Neuronal stem cell (in vitro differentiated cells): ENCODE data around the gene CRYBG2.
A peak's percentile ranks its signal among the peaks of the same experiment; 100 is the strongest.

Experiments used
- DNase-seq: peaks from one replicate; pipeline ENCODE4 v3.0.0-alpha.2; 2013; ENCODE audit warnings: low spot score
- H2AFZ ChIP-seq: one replicate; pipeline ENCODE4 v1.6.1; 2013; ENCODE audit warnings: mild to moderate bottlenecking, low read length, inconsistent platforms
- H2AK5ac ChIP-seq: 2 replicates; pipeline ENCODE4 v1.6.1; 2013; ENCODE audit warnings: low read depth, mild to moderate bottlenecking, inconsistent platforms, low read length, moderate library complexity, mixed read lengths
- H2BK120ac ChIP-seq: 2 replicates; pipeline ENCODE4 v1.6.1; 2013; ENCODE audit warnings: low read depth, mild to moderate bottlenecking, inconsistent platforms, low read length, moderate library complexity, mixed read lengths
- H2BK12ac ChIP-seq: one replicate; pipeline ENCODE4 v1.6.1; 2013; ENCODE audit warnings: low read length, inconsistent platforms
- H2BK15ac ChIP-seq: 2 replicates; pipeline ENCODE4 v1.6.1; 2013; ENCODE audit warnings: mild to moderate bottlenecking, low read length, inconsistent platforms, mixed read lengths
- H2BK5ac ChIP-seq: one replicate; pipeline ENCODE4 v1.6.1; 2013; ENCODE audit warnings: inconsistent platforms, mild to moderate bottlenecking, low read length, moderate library complexity
- H3K14ac ChIP-seq: one replicate; pipeline ENCODE4 v1.6.1; 2013; ENCODE audit warnings: low read length, inconsistent platforms
- H3K18ac ChIP-seq: 2 replicates; pipeline ENCODE4 v1.6.1; 2013; ENCODE audit warnings: low read length, inconsistent platforms
- H3K23ac ChIP-seq: 2 replicates; pipeline ENCODE4 v1.6.1; 2013; ENCODE audit warnings: low read depth, mild to moderate bottlenecking, mixed read lengths, low read length, inconsistent platforms; ENCODE audit not compliant: poor library complexity
- H3K27ac ChIP-seq: replicated peaks from 3 replicates; pipeline ENCODE4 v1.5.1; 2013; ENCODE audit warnings: low read length, inconsistent platforms
- H3K27me3 ChIP-seq, 3 experiments: 2 replicates each; pipeline ENCODE4 v1.6.1; 2013; ENCODE audit warnings: low read length in 3 of 3, mild to moderate bottlenecking in 2 of 3, inconsistent platforms in 1 of 3, low read depth in 1 of 3, mixed read lengths in 1 of 3, moderate library complexity in 1 of 3; ENCODE audit not compliant: control insufficient read depth in 3 of 3, insufficient read depth in 3 of 3
- H3K36me3 ChIP-seq, 2 donors: replicated peaks in 1 of 2; 2 replicates each; pipeline ENCODE4 v1.6.1; 2013; ENCODE audit warnings: low read length in 2 of 2; ENCODE audit not compliant: control insufficient read depth in 2 of 2, insufficient read depth in 2 of 2
- H3K4ac ChIP-seq: 2 replicates; pipeline ENCODE4 v1.6.1; 2013; ENCODE audit warnings: inconsistent platforms, mild to moderate bottlenecking, low read length, moderate library complexity
- H3K4me1 ChIP-seq, 2 donors: 1 replicate in 1 of 2; 2 replicates in 1 of 2; pipeline ENCODE4 v1.6.1; 2013; ENCODE audit warnings: low read length in 2 of 2, low read depth in 1 of 2; ENCODE audit not compliant: control insufficient read depth in 2 of 2, insufficient read depth in 1 of 2
- H3K4me2 ChIP-seq: one replicate; pipeline ENCODE4 v1.6.1; 2013; ENCODE audit warnings: mild to moderate bottlenecking, low read length, inconsistent platforms; ENCODE audit not compliant: insufficient read depth, poor library complexity, severe bottlenecking
- H3K4me3 ChIP-seq, 2 donors: 2 replicates each; pipeline ENCODE4 v1.5.1; 2013; ENCODE audit warnings: low read length in 2 of 2, mild to moderate bottlenecking in 2 of 2, inconsistent platforms in 1 of 2, moderate library complexity in 1 of 2
- H3K79me1 ChIP-seq: one replicate; pipeline ENCODE4 v1.6.1; 2013; ENCODE audit warnings: low read depth, mild to moderate bottlenecking, inconsistent platforms, low read length, moderate library complexity
- H3K9ac ChIP-seq: one replicate; pipeline ENCODE4 v1.6.1; 2013; ENCODE audit warnings: mild to moderate bottlenecking, low read depth, low read length, inconsistent platforms; ENCODE audit not compliant: poor library complexity
- H3K9me3 ChIP-seq, 2 donors: replicated peaks in 1 of 2; 2 replicates each; pipeline versions ENCODE3 to v1.6.1; 2013; ENCODE audit warnings: low read length in 2 of 2, mild to moderate bottlenecking in 2 of 2, inconsistent platforms in 1 of 2, low read depth in 1 of 2, mixed read lengths in 1 of 2, moderate library complexity in 1 of 2; ENCODE audit not compliant: control insufficient read depth in 2 of 2, insufficient read depth in 1 of 2
- H4K8ac ChIP-seq: one replicate; pipeline ENCODE4 v1.6.1; 2013; ENCODE audit warnings: low read depth, mild to moderate bottlenecking, inconsistent platforms, low read length, moderate library complexity
- H4K91ac ChIP-seq: one replicate; pipeline ENCODE4 v1.6.1; 2013; ENCODE audit warnings: low read length, low read depth, mild to moderate bottlenecking, inconsistent platforms; ENCODE audit not compliant: poor library complexity
- WGBS, 2 donors: extraction: QIAGEN DNeasy Blood & Tissue Kit; methylation state at CpG; one replicate each; pipeline ENCODE4 v1.1.7; 2013; ENCODE audit warnings: missing lambda C conversion rate in 2 of 2, mixed read lengths in 1 of 2; ENCODE audit not compliant: insufficient read length in 2 of 2, insufficient replicate concordance in 1 of 2; ENCODE audit errors: extremely low coverage in 2 of 2; 5-methylcytosine and 5-hydroxymethylcytosine counted together

The CRYBG2 gene

DNA sequence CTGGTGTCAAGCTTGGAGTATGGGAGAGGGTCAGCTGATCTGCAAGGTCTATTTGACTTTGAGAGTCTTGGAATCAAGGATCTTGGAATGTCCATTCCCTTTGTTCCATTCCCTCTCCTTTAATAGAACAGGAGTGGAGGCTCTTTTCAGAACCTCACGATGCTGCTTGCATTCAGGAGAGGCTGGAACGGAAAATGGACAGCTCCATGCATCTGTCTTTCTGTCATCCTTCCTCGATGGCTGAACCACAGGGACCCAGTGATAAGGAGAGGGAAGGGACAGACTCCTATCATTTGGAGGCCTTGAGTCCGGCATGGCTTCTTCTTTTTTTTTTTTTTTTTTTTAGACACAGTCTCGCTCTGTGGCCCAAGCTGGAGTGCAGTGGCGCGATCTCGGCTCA, 41.8 kb upstream of the CRYBG2 start:
- Histone ChIP-seq H3K9me3 (peaks cover 0 to 2% of the 10 kb centered on the region in 2 donors), H3K9ac (no peak overlapping the region), H2BK120ac (no peak overlapping the region), H3K23ac (no peak overlapping the region), H2AK5ac (no peak overlapping the region), H3K14ac (no peak overlapping the region), H2BK15ac (no peak overlapping the region), H3K27ac (no peak overlapping the region), H3K79me1 (no peaks in the 10 kb centered on the region), H3K4me2 (no peak overlapping the region), H4K91ac (no peak overlapping the region), H3K18ac (no peak overlapping the region), H2BK5ac (no peak overlapping the region), H3K4me3 (no peak overlapping the region), H3K4me1 (peaks cover 10 to 11% of the 10 kb centered on the region in 2 donors), H3K4ac (no peak overlapping the region), H2BK12ac (no peak overlapping the region), H2AFZ (no peak overlapping the region), H3K36me3 (no peaks in the 10 kb centered on the region), H3K27me3 (no peaks in the 10 kb centered on the region), H4K8ac (no peak overlapping the region)
- no CpG with 5 or more reads among the region's 8 CpGs for WGBS, 2 donors
- no peak for DNase-seq

DNA sequence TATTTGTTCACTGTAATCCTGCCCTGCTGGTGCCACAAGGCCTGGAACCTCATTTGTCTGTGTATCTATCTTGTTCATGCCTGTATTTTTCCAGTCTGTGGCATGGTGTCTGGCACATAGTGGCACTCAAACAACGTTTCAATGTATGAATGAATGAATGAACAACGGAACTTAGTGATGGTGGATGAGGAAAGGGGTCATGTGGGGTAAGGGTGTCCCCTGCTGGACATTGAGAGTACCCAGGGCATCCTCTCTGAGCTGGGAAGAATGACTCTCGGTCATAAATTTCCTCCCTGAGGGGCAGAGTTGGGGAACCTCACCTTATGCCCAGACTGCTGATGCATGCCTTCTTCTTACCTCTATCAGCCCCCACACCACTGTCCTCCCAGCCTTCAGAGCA, 37.5 kb upstream of the CRYBG2 start:
- H3K9ac ChIP-seq: no peak overlapping the region
- peak overlapping the region; percentile 2 for H2AFZ ChIP-seq
- H2BK15ac ChIP-seq: no peak overlapping the region
- no peak overlapping the region for H3K27ac ChIP-seq
- WGBS, 2 donors: no CpG with 5 or more reads among the region's 3 CpGs
- no peaks in the 10 kb centered on the region for H3K27me3 ChIP-seq
- H2BK5ac ChIP-seq: no peak overlapping the region
- H3K18ac ChIP-seq: no peak overlapping the region
- no peak for DNase-seq
- H2AK5ac ChIP-seq: no peak overlapping the region
- no peak overlapping the region for H3K23ac ChIP-seq
- no peak overlapping the region for H2BK12ac ChIP-seq
- no peak overlapping the region for H4K91ac ChIP-seq
- H3K4me2 ChIP-seq: no peak overlapping the region
- no peak overlapping the region for H3K4ac ChIP-seq
- H4K8ac ChIP-seq: no peak overlapping the region
- H3K79me1 ChIP-seq: no peaks in the 10 kb centered on the region
- no peak overlapping the region for H3K14ac ChIP-seq
- H2BK120ac ChIP-seq: no peak overlapping the region
- peaks cover 17 to 23% of the 10 kb centered on the region in 2 donors for H3K4me1 ChIP-seq
- peaks cover 0 to 2% of the 10 kb centered on the region in 2 donors for H3K9me3 ChIP-seq
- no peaks in the 10 kb centered on the region for H3K36me3 ChIP-seq
- H3K4me3 ChIP-seq: no peak overlapping the region

DNA sequence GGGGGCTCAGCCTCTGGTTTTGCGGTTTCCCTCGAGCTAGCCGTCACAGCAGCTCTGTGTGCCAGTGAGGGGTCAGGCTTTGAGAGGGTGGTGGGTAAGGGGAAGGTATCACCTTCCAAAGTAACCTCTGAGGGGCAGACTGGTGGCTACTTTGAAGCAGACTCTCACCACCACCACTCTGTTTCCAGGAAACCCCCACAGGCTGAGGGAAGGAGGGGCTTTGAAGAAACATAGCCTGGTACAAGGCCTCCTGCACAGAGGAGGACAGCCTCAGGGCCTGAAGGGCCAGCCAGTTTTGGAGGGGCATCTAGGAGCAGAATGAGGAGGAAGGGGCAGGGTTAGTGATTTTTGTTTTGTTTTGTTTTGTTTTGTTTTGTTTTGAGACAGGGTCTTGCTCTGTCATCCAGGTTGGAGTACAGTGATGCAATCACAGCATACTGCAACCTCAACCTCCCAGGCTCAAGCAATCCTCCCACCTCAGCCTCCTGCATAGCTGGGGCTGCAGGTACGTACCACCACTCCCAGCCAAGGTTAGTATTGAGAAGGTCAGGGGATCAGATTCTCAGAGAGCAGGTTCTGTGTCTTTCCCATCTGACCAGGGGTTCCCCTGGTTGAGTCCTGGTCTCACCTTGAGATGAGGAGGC, 35.8 kb upstream of the CRYBG2 start:
- no peaks in the 10 kb centered on the region for H3K9me3 ChIP-seq
- H3K27ac ChIP-seq: no peak overlapping the region
- H2BK120ac ChIP-seq: no peak overlapping the region
- no peak overlapping the region for H4K91ac ChIP-seq
- peak overlapping the region; percentile 30 for H3K18ac ChIP-seq
- peak overlapping the region; percentile 68 for H2BK5ac ChIP-seq
- no CpG with 5 or more reads among the region's 4 CpGs for WGBS, 2 donors
- peak overlapping the region; percentile 31 for H2AFZ ChIP-seq
- peak overlapping the region; percentile 46 for H2BK15ac ChIP-seq
- H3K4me3 ChIP-seq: no peak overlapping the region
- H4K8ac ChIP-seq: peak overlapping the region; percentile 56
- no peaks in the 10 kb centered on the region for H3K27me3 ChIP-seq
- H3K4me1 ChIP-seq: peaks cover 14 to 23% of the 10 kb centered on the region in 2 donors
- peak overlapping the region; percentile 6 for H3K23ac ChIP-seq
- H3K14ac ChIP-seq: no peak overlapping the region
- no peaks in the 10 kb centered on the region for H3K36me3 ChIP-seq
- DNase-seq: no peak
- no peaks in the 10 kb centered on the region for H3K79me1 ChIP-seq
- H3K4me2 ChIP-seq: no peak overlapping the region
- H2AK5ac ChIP-seq: peak overlapping the region; percentile 59
- no peak overlapping the region for H3K4ac ChIP-seq
- no peak overlapping the region for H3K9ac ChIP-seq
- H2BK12ac ChIP-seq: no peak overlapping the region

DNA sequence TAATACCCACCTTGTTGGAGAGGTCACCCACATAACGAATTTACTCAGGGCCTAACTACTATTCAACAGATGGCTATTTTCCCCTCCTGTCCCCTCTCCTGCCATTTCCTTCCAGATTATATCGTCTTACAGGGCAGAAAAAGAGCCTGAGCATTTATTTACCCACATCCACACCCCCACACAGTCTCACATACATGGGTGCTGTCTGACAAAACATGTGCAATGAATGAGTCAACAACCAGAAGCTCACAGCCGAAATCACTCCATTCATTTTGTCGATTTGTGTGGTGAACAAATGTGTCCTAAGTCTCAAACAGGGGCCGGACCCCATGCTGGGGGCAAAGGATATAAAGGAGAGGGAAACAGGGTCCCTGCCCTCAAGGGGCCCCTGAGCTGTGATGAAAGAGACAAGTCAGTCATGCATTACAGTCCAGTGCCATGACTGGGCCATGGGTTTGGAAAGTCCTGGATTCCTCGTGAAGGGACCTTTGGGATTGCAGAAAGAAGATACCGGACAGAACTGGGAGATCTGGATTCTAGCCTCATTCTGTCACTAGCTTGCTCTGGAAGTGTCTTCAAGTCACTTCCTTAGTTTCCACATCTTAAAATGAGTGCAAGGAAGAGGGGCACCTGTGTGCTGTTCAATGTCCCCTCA, 35.0 kb upstream of the CRYBG2 start:
- Histone ChIP-seq H3K4me1 (peaks cover 14 to 23% of the 10 kb centered on the region in 2 donors), H3K18ac (no peak overlapping the region), H2AK5ac (peak overlapping the region; percentile 59), H2BK120ac (no peak overlapping the region), H3K27ac (no peak overlapping the region), H4K8ac (no peak overlapping the region), H3K4me2 (no peak overlapping the region), H3K9ac (no peak overlapping the region), H2AFZ (peak overlapping the region; percentile 31), H3K4ac (no peak overlapping the region), H2BK15ac (peak overlapping the region; percentile 46), H3K79me1 (no peaks in the 10 kb centered on the region), H4K91ac (no peak overlapping the region), H2BK12ac (no peak overlapping the region), H3K4me3 (no peak overlapping the region), H3K36me3 (no peaks in the 10 kb centered on the region), H3K9me3 (no peaks in the 10 kb centered on the region), H2BK5ac (peak overlapping the region; percentile 68), H3K23ac (no peak overlapping the region), H3K27me3 (no peaks in the 10 kb centered on the region), H3K14ac (no peak overlapping the region)
- no CpG with 5 or more reads among the region's 7 CpGs for WGBS, 2 donors
- DNase-seq: no peak
